NCI-H1105 treated with DMSO at 0.1 percent for 48 hours (cell line): ENCODE data around the gene AQP7.
A peak's percentile ranks its signal among the peaks of the same experiment; 100 is the strongest.
"Not testable (repeated sequence)": the region's sequence is repeated elsewhere in the genome, so short reads cannot be mapped to it uniquely, and the experiment has no call there.

Source experiments
- DNase-seq: peaks from one replicate; lab custom pipeline; 2025; lab: John Stamatoyannopoulos, UW

Gene AQP7

DNA sequence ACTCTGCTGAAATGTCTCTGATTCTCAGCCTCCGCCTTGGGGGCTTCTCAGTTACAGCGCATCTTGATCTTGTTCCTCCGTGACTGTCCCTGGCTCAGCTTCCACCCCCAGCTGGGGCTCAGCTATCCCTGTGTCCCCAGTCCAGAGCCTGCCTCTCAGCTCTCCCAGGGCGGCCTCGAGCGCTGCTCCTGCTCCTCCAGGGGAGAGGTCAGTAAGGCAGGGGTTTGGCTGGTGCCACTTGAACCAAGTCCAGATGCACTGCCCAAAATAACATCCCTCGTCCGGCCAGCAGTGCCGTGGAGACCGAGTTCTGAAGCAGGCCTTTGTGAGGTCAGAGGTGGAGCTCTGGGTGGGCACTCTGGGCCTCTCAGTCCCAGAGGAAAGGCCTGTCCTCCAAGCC, at the start of gene AQP7:
TSS of gene AQP7 (minus strand) at position 198 of the 400 bp plus-strand sequence. CDS start 1,306 bp downstream, outside the sequence.
- not testable (repeated sequence) for DNase-seq

DNA sequence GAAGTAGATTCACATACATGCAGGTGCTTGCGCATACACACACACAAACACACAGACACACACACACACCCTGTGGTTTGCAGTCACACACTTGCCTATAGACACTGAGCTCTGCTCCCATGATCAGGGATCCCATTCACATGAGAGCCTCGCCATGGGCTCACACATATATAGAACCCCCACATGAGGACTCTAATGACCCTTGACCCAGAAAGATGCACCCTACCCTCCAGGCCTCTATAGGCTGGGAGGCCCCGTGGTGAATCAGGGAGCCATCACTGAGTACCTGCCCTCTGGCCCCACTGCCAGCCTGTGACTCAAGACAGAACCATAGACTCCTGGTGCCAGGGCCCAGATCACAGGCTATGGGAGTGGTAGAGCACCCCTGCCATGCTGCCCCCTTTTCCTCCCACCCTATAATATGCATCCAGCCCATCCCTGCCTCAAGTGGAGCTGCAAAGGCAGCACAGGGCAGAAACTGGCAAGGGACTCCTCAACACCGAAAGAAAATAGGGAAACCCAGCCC, 48.3 kb upstream of the AQP7 start:
- DNase-seq = no peak

DNA sequence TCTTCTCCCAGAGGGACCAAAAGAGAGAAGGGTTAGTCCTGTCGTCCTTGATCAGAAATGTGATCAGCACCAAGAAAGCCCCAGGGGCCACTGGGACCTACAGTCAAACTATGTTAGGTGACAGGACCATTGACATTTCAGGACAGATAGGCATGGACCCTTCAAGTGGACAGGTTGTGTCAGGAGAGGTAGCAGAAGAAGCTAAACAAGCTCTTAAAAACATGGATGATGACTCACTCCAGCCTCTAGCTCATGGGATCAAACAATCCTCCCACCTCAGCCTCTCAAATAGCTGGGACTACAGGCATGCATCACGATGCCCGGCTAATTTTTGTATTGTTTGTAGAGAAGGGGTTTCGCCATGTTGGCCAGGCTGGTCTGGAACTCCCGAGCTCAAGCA, 47.3 kb upstream of the AQP7 start:
- no peak for DNase-seq

DNA sequence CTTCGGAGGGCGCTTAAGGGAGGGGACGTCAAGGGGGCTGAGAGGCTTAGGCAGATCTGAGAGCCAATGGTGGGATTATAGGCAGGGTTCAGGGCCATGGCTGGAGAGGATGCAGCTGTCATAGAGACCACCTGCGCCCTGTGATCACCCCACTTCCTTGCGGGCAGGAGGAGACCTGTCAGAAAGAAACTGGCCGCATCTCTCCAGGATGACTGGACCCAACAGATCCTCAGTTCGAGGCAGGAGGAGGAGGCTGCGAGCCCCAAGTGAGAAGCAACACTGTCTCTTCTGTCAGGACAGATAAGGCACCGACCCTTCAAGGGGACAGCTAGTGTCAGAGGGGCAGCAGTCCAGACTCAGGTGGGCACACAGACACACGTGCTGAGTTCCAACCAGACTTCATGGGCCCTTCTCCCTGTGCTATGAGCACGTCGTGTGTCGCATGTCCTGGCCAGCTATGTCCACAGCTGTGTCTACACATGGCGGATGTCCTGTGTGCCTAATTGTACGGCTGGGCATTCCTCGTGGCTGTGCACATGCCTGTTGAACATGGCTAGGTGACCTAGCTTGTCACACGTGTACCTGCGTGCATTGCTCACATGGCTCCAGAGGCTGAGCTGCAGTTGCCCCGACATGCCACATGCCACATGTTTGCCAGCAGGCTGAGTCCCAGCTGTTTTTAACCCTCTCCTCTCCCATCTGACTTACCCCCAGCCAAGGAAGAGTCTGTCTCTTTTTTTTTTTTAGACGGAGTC, 45.6 kb upstream of the AQP7 start:
- no peak for DNase-seq

DNA sequence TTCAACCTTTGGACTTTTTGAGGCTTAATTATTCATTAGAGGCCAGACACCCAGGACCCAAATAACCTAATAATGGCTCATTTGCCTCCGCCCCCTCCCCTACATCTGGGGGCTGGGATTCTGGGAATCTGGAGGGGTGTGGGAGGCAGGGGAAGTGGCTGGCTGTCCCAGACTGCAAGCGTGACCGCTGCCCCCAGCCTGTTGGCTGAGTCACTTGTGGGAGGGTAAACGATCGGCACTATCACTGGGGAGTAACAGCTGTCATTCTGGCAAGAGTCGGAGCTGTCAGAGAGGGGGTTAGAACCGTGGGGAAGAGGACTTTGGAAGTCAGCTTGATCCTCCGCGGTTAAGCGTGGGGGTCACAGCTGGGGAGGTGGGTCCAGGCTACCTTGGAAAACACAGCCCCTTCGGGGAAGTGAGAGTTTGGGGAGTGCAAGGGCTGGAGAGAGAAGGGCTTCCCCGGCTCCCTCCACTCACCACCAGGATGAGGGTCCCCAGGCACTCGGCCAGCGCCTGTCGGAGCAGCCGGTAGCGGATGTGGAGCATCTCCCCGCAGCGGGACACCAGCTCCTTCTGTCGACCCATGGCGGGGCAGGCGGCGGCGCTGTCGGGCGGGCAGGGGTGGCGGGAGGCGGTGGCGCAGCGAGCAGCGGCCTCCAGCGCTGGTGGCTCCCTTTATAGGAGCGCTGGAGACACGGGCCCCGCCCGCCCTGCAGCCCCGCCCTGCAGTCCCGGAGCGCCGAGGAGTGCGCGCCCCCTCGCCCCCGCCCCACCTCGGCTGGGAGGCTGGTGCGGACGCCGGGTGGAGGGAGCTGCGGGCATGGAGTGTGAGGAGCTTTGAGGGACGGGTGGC, 44.8 kb upstream of the AQP7 start, which contains the start of gene AQP3:
TSS of gene AQP3 (minus strand) at position 648 of the 853 bp plus-strand sequence. CDS start at position 585, 63 bp downstream.
- DNase-seq = peak; percentile 27

DNA sequence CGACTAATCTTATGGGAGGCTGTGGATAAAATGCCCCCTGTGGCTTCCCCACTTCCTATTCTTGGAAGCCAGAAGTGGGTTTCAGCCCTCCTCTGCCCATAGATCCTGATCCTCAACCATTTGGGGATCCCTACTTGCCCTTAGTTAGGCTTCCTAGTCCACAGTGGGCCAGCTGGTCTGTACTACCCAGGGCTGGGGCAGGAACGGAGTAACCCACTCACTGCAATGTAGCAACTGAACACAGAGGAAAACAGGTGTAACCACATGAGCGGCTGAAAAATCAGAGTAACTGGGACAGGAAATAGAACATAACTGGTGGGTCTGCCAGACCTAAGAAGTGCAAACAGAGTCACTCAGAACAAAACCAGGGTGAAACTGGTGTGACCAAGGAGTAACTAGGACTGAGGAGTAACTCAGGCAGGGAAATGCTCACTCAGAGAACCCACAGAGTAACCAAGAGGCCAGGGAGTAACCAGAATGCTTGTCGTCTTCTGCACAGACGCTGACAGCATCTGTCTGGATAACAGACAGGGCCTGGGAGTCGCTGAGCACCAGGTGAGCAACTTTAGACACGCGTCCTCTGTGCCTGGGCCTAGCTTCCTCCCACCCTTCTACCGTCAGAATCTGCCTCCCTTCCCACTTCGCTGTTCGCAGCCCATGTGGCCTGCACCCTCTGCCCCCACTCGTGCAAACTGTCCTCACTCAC, 44.0 kb upstream of the AQP7 start:
- DNase-seq = no peak

DNA sequence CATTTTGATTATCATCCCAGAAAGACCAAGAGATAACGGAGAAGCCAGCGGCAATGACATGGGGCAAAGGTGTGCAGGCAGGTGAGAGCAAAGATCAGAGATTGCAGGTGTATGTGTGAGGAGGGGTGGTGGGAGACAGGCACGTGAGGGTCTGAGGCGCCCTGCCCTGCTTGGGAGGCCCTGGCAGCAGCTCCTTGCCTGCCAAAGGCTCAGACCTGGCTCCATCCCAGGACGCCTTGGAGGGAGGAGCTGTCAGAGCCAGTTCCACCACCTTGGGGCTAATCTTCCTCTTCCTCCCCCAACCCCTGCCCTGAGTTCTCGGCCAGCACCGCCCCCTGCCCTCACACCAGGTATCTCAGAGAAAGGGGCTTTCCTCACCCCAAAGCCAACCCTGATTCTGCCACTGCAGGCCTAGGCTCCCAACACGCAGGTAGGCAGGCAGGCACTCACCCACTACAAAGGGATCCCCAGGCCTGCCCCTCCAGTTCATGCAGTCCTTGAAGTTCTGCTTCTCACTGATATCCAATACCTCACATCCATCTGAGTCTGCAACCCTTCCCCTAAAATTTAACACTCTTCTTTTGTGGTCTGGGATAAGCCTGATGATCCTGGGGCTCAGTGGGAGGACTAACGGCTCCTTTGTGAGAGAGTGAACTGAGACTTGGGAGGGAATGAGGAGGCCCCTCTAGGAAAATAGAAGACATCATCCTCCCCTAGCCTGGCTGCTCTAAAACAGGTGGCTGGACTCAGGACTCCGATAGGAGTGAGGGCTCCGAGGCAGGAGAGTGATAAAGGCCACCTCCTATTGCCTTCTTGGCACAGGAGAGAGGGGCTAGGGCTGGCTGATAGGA, 43.2 kb upstream of the AQP7 start:
- no peak for DNase-seq

DNA sequence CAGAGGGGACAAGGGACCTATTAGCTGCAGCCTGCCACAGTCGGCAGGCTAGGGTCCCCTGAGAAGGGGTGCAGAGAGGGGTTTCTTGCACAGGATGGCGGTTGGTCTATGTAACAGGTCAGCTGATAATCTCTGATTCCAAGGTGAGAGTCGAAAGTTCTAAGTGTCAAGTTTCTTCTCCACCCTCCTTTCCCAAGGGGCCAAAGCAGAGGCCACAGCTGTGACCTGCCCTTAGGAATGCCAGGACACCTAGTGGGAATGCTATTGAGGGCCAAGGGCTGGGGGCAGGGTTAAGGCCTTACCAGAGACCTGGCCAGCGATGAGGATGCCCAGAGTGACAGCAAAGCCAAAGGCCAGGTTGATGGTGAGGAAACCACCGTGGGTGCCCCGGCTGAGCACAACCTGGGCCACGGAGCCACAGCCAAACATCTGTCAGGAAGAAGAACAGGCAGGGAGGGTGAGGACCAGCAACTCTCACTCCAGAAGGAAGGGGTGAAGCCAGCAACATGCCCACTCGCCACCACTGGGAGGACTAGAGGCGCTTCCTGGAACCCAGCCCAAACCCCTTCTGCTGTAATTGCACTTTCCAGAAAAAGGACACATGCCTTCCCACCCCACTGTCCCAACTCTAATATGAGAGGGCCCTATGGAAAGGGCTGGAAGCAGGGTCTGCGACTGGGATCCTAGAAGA, 41.2 kb upstream of the AQP7 start:
- DNase-seq = no peak

DNA sequence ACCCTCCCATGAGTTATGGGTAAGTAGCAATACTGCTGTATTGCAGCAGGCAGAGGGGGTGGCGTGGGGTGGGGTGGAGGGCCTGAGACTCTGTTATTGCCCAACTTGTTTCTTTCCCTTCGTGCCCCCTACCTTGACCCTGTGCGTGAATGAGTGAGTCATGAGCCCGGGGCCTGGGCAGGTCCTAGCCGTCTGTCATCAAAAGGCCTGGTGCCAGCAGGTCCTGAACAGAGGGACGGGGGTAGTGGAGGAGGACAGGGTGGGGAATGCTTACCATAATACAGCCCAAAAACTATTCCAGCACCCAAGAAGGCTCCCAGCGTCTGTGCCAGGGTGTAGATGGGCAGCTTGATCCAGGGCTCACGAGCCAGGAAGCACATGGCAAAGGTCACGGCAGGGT, 40.7 kb upstream of the AQP7 start:
- DNase-seq = no peak

DNA sequence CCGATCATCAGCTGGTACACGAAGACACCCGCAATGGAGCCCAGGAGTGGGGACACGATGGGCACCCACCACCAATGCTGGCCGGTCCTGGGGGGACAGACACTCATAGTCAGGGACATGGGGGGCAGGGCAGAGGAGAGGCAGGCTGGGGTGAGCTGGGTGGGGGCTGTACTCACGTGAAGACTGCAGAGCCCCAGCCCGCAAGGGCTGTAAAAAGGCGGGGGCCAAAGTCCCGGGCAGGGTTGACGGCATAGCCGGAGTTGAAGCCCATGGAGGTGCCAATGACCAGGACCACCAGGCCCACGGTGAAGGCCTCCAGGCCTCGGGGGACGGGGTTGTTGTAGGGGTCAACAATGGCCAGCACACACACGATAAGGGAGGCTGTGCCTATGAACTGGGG, 39.8 kb upstream of the AQP7 start:
- no peak for DNase-seq

DNA sequence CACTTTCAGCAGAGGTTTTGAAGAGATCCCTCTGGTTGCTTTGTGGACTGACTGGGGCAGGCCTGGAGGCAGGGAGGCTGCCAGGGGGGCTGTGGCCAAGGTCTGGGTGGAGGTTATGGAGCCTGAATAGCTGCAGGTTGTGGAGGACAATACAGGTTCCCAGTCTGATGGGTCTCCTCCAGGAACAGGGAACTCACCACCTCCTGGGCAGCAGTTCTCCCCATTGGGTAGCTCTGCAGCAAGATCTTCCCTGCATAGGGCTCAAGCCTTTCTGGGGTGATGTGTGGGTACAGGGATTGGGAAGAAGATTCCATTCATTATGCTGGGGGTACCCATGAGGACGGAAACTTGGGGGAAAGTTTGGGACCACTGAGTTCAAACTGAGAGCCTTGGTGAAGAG, 38.2 kb upstream of the AQP7 start:
- DNase-seq = no peak

DNA sequence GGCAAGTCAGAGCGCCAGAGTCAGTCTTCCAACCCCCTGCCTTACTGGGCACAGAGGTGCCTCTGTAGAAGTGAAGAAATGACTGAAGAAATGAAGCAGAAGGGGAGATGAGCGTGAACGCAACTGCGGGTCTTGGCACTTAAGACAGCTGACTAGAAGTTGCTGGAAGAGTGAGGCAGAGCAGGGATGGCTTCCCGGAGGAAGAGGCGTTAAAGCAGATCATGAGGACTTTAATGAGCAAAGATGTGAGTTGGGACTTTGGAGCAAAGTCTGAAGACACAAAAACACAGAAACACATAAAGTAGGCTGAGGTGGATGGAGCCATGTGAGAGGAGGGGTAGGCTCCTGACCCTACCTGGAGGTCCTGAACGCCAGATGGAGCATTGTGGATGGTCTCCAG, 37.8 kb upstream of the AQP7 start:
- DNase-seq = no peak

DNA sequence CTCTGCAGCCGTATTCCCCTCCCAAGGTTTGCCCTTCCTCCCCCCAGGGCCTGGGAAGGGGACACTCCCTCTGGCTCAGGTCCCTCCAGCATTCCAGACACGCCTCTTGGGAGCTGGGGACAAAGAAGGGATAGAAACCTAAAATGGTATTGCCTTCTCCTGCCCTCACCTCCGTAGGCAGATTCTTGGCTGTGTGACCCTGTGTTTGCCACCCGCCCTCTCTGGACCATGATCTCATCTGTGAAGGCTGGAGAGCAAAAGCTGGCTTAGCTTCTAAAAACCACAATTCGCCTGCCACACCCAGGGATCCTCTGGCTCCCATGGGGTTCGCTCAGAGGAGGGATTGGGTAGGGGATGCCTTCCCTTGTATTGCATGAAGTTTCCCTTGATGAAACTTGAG, 37.4 kb upstream of the AQP7 start:
- no peak for DNase-seq

DNA sequence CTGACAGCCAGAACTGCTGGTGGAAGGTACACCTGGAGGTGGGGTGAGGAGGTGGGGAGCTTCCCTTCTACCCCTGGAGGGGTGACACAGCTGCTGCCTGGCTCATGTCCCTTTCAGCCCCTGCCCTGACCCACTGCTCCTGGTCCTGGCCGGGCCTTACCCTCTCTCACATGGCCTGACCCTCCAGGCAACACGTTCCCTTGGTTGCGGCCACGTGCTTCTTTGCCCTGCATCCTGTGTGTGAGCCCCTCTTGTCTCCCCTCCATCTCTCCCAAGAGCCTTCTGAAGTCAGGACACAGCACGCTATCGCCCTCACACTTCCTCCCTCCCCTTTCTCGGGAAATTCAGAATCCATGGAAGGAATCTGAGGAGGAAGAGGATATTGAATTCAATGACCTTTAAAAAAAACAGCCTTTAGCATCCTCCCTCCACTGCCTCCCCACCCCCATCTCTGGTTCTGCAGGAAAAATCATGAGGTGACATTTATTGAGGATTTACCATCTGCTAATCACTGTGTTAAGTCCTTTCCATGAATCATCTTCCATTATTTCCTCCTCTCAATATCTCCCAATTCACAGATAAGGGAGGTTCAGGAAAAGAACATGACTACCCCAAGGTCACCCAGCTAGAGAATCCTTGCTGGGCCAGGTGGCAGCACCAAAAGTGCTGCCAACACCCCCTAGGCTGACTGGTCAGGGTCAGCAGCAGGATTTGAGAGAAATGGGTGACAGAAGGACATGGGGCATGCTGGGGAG, 36.7 kb upstream of the AQP7 start:
- no peak for DNase-seq

DNA sequence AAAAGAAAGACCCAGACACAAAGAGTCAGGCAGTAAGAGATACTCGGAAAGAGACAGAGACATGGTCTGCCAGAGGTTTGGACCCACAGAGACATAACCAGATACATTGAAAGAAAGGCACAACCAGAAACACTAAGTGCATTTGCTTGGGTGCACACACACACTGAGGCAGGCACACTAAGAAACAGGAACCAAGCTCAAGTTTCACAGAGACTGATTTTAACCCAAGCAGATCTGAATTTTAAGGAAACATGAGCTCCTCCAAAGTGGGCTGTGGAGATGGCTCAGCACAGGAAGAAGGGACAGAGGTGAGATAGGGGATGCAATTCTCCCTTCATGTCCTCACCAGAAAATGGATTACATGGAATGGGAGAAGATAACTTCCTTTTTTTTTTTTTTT, 35.5 kb upstream of the AQP7 start:
- DNase-seq = no peak

DNA sequence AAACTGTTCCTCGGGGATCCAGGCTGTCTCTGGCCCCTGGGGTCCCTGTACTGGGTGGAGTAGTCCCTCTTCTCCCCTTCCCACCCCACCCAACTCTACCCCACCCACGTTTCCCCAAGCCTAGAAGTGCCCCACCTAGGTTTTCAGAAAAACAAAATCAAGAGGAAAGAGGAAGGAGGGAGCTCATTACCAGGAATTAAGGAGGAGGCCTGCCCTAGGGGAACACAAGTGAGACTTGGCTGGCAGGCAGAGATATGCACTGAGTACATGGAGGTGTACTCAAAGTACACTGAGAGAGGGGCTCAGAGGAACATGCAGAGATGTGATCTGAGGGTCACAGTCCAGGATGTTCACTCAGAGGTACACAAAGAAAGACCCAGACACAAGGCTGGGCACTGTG, 34.8 kb upstream of the AQP7 start:
- DNase-seq = no peak

DNA sequence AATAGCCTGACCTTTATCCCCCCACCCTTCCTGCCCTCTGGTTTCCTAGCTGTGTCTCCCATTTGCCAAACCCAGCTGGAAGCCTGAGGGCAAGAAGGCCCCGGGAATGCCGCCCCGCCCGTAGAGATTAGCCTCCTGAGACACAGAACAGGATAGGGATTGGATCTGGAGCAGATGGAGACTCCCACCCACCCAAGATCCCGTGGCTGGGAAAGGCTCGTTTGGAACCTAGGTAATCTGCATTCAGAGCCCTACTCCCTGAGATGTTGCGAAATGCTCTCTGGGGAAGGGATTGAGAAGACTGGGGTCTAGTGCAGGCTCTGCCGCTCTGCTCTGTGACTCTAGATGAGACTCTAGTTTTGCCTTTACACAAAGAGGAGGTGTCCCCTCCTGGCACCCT, 34.1 kb upstream of the AQP7 start:
- no peak for DNase-seq

DNA sequence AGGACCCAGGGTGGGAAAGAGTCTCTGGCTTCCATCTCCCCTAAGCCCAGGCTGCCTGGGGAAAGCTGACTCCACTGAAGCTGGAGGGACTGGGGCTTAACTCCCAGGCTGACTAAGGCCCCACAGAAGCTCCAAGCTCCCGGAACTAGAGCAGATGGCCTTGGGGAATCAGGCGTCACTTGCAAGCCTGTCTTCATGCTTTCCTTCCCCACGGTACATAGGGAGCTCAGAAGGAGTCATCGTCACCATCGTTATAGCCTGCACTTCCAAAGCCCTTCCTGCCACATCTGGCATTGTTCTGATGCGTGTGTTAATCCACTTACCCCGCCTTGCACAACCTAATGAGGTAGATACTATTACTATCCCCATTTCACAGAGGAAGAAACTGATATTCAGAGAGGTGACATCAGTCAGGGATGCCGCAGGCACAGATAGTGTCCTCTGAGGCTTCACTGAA, 33.5 kb upstream of the AQP7 start:
- no peak for DNase-seq

DNA sequence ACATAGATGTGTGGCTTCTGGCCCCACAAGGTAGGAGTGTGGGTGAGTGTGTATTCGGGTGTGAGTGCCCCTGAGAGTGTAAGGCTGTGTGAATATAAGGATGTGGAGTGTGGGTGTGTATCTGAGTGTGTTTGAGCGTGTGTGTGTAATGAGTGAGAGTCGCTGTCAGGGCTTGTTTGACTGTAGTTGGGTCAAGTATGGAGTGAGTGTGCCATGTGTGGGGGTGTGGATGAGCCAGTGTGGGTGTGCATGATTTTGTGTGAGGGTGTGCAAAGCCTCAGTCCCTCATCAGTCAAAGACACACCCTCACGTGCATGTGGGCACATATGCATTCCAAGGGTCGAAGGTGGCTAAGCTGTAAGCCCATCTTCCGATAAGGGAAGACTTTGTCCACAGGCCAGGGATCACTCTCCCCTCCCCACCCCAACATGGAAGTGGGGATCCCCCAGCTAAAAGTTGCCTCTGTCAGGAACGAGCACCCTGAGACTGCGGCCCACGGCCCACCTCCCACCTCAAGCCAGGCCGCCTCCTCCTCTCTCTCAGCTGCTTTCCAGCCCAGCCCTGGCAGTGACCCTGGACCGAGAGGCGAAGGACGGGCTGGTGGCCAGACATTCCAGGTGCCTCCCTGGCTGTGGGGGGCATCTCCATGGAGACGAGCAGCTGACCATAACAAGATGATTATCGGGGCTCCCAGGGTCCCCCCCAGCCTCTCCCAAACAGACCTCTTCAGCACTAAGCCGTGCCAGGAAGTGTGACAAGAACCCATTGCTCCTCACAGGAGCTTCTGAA, 32.1 kb upstream of the AQP7 start:
- no peak for DNase-seq
